Measurements from ENCODE around the gene PREB. TPM values are rescaled to one million over a fixed set of nuclear protein-coding genes. Genes with fewer than 3 reads are reported as not detected.

PREB gene
- total and polyA plus RNA-seq, 2 donors from 2014 or later, result 46.1 to 66.7 TPM

- H3K4me1 ChIP-seq (ENCODE audit: control insufficient read depth in 2 of 3, insufficient read depth in 2 of 3, low read depth in 1 of 3, low read length in 3 of 3), result no peaks in the 10 kb centered on the region
- DNase-seq (no peak), FAIRE-seq (no peak)
- intact Hi-C loops (cut with DNase I), result no loop called here
- no peak overlapping the region for H3K4me3 ChIP-seq (ENCODE audit: low read length in 3 of 3)
- no peaks in the 10 kb centered on the region for H3K36me3 ChIP-seq (ENCODE audit: control insufficient read depth in 2 of 3, insufficient read depth in 3 of 3, low read length in 3 of 3)
- H3K9ac ChIP-seq (ENCODE audit: low read length in 3 of 3), result no peak overlapping the region
- no peak overlapping the region for H3K27ac ChIP-seq (ENCODE audit: low read depth in 2 of 2, low read length in 2 of 2)
- no peak for TF ChIP-seq CTCF (IDR thresholded peaks at IDR 0.05; ENCODE audit: borderline replicate concordance, extremely low read depth, insufficient read depth)
- no peaks in the 10 kb centered on the region for H3K27me3 ChIP-seq (ENCODE audit: control insufficient read depth, insufficient read depth, low read length)
- H3K9me3 ChIP-seq (ENCODE audit: control insufficient read depth in 2 of 3, insufficient read depth in 1 of 3, low read length in 3 of 3), result no peaks in the 10 kb centered on the region
Measured at GRCh38 chr2:27143285-27143684, 8.8 kb upstream of the PREB start.

GRCh38 chr2:27139310-27139709, 4.9 kb upstream of the PREB start, which contains the start of gene PRR30:
PRR30 (minus strand) TSS chr2:27139410; CDS start chr2:27138329, 1,081 bp downstream.
- intact Hi-C loops (cut with DNase I), result no loop called here

GRCh38 chr2:27138111-27138510, 3.7 kb upstream of the PREB start:
- Histone ChIP-seq H3K36me3 (ENCODE audit: control insufficient read depth in 2 of 3, insufficient read depth in 3 of 3, low read length in 3 of 3) (no peaks in the 10 kb centered on the region), H3K4me3 (ENCODE audit: low read length in 3 of 3) (no peak overlapping the region), H3K9ac (ENCODE audit: low read length in 3 of 3) (no peak overlapping the region), H3K4me1 (ENCODE audit: control insufficient read depth in 2 of 3, insufficient read depth in 2 of 3, low read depth in 1 of 3, low read length in 3 of 3) (peaks cover 0 to 8% (median 6%) of the 10 kb centered on the region in 3 donors), H3K27ac (ENCODE audit: low read depth in 2 of 2, low read length in 2 of 2) (no peak overlapping the region), H3K9me3 (ENCODE audit: control insufficient read depth in 2 of 3, insufficient read depth in 1 of 3, low read length in 3 of 3) (no peaks in the 10 kb centered on the region), H3K27me3 (ENCODE audit: control insufficient read depth, insufficient read depth, low read length) (no peaks in the 10 kb centered on the region)
- no peak for TF ChIP-seq CTCF (IDR thresholded peaks at IDR 0.05; ENCODE audit: borderline replicate concordance, extremely low read depth, insufficient read depth)
- DNase-seq (peak in 1 of 5 donors; percentile 43), FAIRE-seq (no peak)
- intact Hi-C loops (cut with DNase I), result no loop called here

More at GRCh38 chr2:27139310-27139709, 4.9 kb upstream of the PREB start, which contains the start of gene PRR30:
- Histone ChIP-seq H3K4me1 (ENCODE audit: control insufficient read depth in 2 of 3, insufficient read depth in 2 of 3, low read depth in 1 of 3, low read length in 3 of 3) (no peaks in the 10 kb centered on the region), H3K9ac (ENCODE audit: low read length in 3 of 3) (no peak within 1 kb of the TSS), H3K36me3 (ENCODE audit: control insufficient read depth in 2 of 3, insufficient read depth in 3 of 3, low read length in 3 of 3) (no peaks in the 10 kb centered on the region), H3K27ac (ENCODE audit: low read depth in 2 of 2, low read length in 2 of 2) (no peak within 1 kb of the TSS), H3K9me3 (ENCODE audit: control insufficient read depth in 2 of 3, insufficient read depth in 1 of 3, low read length in 3 of 3) (no peaks in the 10 kb centered on the region), H3K4me3 (ENCODE audit: low read length in 3 of 3) (no peak within 1 kb of the TSS), H3K27me3 (ENCODE audit: control insufficient read depth, insufficient read depth, low read length) (no peaks in the 10 kb centered on the region)
- no peak for TF ChIP-seq CTCF (IDR thresholded peaks at IDR 0.05; ENCODE audit: borderline replicate concordance, extremely low read depth, insufficient read depth)
- FAIRE-seq (no peak), DNase-seq (peak in 1 of 5 donors; percentile 20)

Data from kidney (tissue), 14 donors.